Epidermal melanocyte (primary cell): Measurements from ENCODE around the gene TCF7L2.

Source experiments
- DNase-seq: peaks from one replicate; pipeline ENCODE4 v3.0.0; 2011; ENCODE audit warnings: low spot score; ENCODE audit not compliant: insufficient read length

TCF7L2 gene

DNA sequence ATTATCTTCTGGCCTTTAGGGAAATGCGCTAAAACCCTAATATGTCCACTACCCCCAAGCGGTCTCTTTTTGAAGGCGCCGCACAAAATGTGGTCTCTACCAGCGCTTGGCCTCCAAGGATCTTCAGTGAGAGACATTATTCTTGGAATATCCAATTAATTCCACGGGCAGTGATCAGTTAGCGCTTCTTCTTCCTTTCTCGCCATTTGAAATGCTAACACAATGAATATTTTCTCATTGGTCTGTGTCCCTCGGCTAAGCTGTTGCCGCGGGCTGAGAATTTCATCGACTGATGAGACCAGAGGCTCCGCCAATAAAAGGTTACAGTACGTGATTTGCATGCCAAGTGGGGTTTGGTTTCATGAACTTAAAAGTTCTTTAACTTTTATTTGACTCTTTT, 169.8 kb downstream of the TCF7L2 start:
- DNase-seq = no peak

DNA sequence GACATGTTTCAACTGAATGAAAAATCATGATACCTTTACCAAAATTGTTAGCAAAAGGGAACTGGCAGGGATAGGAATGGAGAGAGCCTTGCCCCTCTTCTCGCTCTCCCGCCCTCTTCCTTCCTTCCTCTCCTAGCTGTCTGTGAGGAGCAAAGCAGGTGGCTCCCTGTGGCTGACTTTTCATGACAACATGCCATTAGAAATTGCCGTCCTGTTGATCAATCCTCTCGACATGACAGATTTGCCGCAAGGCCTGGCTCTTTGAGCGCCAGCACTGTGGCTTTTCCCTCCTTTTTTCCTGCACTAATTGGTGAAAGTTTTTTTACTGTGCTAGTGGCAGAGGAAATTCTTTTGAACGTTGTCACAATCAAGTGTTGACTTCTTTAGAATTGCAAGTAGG, 171.1 kb downstream of the TCF7L2 start:
- DNase-seq = no peak

DNA sequence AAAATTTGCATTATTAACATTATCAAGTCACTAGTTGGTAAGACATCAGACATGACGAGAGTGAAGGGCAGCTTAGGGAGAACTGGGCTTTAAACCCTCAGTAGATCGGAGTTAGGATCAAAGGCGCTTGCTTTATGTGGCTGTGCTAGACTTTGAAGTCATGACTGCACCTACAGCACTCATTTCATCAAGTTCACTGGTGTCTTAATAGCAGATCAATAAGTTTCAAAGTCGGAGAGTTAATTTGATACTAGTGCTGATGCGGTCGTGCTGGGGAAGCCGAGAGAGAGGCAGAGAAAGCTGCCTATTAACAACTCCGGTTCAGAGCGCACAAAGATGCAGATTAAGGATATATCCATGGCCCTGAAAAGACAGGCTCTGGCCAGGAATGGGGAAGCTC, 172.9 kb downstream of the TCF7L2 start:
- DNase-seq = no peak

DNA sequence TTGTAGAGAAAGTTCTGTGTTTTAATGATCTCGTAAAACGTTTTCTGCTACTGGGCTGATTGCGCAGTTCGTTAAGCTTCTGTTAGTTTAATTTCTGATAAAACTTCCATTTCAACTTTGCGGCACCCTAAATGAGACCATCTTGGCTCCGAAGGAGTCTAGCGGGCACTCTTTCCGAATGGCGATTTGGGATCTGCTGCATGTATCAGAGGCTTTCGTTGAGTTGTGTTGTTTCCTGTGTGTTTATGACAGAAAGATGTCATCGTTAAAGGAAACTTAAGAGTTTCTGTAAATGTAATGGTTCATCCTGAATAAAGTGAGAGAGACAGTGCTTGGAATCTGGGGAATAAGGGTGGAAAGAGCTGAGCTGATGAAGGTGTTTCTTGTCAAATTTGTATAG, 174.7 kb downstream of the TCF7L2 start:
- no peak for DNase-seq

DNA sequence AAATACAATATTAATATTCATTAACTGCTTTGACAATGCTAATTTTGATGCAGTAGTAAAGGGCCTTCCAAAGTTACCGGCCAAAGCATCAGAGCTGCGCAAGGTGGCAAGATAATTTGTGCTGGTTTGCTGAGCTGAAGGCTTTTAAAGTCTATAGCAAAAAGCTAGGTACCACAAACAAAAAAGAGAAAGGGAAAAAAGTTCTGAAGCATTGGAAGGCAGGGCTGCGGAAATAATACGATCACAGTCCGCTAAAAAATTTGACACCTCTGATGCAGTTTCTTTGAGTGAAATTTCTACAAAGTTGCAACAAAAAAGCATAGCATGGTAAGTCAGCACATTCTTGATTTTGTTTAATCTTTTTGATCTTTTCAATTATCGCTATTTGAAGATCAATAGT, 175.6 kb downstream of the TCF7L2 start:
- DNase-seq = no peak

DNA sequence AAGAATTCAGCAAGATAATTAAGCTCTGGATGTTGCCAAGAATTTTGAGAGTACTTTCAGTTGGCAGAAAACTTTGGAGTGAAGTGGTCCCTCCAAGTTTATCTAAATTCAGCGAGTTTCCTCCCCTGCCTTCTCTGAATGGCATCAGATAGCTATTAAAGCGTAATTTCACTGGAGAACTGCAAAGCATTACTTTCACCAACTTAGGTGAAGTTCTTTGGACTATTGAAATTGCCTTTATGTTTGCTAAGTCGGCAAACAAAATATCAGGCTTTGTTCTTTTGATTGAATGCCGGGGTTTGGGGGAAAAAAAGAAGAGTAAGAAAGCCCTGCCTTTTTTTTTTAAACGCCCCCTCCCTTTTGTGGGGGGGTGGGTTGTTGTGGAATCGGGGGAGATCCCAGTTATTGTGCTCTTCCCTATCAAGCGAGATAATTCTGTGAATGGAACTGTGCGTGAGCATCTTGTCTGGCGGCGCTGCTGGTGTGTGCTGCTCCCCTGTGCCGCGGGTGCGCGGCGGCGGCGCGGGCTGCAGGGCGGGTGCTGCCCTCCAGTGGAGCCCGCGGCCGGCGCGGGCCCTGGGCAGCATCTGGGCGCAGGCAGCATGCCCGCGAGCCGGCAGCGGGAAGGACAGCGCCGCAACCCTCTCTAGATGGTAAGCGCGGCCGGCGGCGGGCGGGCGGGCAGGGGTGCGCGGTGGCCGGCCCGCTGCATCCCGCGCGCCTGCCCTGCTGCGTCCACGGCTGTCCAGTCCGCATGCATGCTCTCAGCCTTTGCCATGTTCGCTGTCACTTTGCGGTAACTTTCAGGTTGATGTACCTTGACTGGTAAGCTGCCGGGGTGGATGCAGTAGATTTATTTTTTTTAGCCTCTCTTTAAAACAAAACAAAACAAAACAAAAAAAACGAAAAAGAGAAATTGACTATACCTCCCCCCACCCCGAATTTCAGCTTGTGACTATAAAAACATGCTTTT, 176.5 kb downstream of the TCF7L2 start:
- peak; percentile 34 for DNase-seq

DNA sequence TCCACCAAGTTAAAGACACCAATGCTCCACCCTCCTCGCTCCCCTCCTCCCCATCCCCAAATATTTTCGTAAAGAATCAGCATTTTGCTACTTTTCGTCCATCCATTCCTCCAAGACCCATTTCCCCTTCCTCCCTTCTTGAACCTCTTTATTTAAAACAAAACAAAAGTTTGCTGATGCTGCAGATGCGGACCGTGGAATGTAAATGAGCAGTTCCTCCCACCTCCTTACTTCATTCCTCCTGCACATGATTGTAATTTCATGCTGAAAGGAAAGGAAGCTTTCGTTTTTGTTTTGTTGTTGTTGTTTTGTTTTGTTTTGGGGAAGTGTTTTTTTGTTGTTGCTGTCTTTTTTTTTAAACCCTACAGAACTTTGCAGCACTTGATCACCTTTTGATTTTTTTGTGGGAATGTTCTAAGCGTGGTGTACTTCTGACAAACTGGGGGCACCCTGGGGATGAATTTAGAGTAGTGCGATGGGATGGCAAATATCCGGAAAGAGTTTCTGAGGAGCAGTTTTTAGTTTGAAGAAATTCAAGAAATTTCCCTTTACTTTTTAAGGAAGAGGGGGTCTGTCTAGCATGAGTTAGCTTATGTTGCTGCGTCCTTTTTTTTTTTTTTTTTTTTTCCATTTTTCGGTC, 177.3 kb downstream of the TCF7L2 start:
- DNase-seq = no peak

DNA sequence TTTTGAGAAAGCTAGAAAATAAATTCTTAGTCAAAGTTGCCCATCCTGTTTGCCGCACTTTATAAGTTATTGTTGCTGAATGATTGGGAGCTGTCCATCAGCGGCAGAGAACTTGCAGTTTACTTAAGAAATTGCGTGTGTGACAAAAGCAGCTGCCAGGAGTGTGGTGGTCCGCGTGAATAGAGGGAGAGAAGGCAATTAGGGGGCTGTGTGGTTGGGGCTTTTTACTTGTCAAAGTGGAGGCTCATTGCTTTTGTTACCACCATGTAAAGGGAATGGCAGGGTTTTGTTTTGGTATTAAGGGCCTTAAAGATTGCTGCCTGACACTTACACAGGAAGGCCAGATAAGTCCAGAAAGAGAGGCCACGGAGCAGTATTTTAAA, 177.8 kb downstream of the TCF7L2 start:
- DNase-seq = no peak

DNA sequence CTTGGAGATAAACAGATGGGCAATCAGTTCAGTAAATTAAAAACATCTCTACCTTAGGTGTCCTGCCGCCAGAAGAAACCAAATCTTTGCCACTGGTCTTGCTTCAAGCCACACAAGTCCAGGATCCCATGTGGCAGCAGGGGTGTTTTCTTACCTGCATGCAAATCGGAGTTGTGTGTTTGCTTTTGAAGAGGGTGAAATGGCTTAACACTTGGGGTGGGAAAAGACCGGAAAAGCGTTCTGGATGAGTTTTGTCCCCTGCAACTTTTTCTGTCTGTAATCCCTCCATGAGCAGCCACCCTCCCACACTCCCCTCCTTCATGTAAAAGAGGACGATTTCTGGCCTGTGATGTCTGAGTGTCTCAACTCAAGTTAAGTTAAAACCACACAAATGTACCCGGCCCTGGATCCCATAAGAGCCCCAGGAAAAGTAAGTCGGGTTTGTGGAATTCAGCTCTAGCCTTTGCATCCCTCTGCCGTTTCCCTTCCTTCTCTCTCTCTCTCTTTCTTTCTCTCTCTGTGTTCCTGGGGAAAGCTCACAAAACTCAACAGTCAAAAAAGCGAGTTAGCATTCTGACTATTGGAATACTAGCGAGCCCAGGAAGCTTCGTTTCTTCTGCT, 178.5 kb downstream of the TCF7L2 start:
- DNase-seq = no peak

DNA sequence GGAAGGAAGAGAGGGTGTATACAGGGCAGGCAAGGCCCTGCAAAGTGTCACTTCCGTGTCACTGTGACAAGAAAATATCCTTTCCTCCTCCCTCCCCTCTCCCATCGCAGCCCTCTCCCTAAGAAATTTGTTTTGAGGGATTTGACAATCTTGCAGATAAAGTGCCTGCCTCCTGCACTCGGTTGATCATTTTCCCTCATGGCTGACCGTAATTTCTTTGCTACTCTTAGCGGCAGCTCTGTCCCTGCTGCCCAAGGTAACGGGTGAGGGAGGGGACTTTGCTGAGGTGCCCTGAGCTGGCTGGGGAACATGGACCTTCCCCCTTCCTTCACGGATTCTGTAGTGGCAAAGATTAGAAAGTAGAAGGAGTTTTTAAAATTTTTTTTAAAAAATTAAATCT, 179.1 kb downstream of the TCF7L2 start:
- DNase-seq = no peak

DNA sequence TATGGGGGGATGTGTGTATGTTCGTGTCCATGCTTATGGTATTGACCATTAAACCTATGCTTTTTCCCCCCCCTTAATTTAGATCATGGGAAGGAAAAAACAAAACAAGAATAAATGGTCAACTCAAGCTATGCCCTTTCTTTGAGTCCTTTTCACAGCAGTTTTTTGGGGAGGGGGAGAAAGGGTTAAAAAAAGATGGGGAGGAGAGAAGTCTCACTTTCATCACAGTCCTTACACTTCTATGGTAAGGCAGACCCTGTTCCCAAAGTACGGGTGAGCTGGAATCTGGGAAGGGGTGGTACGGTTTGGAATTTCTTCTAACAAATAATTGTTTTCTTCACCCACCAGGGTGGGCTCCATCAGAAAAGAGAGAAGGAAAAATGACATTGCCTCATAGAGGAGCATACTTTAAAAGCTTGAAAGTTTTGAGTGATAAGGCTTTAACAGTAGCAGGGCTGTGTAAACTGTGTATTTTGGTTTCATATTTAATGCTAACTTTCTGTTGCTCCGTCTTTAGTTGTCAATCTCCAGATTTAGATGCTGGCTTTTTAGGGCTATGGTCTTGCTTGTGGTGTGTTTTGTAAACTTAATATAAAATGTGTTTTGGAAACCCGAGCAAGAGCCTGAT, 180.1 kb downstream of the TCF7L2 start:
- no peak for DNase-seq

DNA sequence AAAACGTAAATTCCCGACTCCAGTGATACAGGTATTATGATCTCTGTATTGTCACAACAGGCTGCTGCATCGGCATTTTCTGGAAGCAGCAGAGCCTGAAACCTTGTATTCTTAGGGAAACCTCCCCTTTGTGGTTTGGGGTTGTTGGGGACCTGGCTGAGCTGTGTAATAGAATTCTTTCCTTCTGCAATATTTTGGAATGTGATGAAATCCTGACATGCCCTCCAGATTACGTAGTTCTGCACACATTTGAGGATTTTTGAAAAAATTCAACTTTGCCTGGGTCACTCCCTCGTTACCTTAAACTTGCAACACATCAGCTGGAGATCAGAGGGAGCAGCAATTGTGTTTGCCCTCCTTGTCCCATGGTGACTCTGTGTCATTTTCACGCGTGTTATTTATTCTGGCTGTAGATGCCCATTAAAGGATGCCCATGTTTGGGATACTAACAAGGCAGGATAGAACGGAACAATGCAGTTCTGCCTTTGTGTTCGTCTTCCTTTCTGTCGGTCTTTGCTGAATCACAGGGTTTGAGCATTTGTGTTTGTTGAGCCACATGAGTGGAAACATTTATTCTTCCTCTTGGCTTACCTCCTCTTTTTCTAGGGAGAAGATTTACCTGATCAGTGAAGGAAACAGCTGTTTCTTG, 181.7 kb downstream of the TCF7L2 start:
- no peak for DNase-seq

DNA sequence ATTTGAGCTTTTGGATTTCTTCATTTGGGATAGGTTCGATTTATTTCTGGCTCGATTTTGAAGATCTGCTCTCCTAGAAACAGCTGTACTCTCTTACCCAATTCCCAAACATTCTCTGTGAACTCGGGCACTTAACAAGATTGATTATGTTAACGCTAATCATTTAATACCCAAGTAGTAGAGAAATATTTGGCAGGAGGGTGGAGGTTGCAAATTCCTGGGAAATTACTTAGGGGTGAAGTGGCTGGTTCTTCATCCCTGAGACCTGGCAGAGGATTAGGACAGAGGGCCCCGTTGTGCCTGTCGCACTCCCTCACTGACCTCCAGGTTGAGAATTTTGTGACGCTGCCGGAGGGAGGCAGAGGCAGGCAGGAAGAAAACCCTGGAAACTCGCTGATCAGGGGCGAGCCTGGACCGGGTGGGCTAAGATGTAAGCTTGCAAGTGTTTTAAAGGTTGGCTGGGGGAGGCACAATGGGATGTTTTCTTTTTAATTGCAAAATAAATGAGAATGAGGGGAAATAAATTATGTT, 182.6 kb downstream of the TCF7L2 start:
- no peak for DNase-seq

DNA sequence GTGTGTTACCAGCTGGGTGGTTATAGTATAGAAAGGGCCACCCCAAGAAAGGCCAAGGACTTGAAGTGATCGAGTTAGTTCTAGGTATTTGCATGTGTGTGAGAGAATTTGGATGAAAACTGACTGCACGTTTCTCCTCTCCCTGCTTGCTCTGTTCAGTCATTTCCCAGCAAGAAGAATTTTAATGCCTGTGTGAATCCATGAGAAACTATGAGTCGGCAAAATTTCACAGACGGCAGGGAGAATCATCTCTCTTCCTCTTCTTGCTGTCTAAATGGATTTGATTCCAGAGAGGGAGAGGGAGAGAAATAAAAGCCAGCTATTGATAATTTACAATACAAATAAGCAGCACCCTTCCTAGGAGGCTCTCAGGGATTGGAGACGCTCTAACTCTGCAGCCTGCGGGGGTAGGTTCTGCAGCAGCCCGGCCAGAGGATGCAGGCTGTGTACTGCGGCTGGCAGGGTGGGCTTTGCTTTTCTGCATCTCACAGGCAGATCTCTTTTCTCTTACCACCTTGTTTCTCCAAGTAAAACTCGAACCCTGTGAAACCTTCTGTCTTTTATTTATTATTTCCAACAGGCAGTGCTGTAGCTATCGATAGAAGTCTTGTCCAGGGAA, 183.6 kb downstream of the TCF7L2 start:
- DNase-seq = no peak

DNA sequence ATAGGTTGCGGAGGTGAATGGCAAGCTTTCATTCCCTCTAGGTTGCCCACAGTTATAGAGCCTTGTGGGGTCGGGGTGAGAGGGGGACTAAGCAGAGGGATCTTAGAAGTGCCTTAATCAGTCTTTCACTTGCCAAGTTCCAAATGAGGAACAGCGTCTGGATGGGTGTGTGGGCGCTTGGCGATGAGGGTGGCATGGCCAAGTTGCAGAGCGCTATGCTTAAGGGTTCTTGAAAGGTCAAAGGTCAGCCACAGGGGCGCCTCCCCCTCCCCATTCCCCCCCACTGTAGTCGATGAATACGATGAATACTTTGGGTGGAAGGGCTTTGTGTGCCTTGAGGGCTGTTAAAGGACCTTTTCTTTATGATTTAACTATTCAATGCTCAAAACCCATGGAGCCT, 185.0 kb downstream of the TCF7L2 start:
- no peak for DNase-seq

DNA sequence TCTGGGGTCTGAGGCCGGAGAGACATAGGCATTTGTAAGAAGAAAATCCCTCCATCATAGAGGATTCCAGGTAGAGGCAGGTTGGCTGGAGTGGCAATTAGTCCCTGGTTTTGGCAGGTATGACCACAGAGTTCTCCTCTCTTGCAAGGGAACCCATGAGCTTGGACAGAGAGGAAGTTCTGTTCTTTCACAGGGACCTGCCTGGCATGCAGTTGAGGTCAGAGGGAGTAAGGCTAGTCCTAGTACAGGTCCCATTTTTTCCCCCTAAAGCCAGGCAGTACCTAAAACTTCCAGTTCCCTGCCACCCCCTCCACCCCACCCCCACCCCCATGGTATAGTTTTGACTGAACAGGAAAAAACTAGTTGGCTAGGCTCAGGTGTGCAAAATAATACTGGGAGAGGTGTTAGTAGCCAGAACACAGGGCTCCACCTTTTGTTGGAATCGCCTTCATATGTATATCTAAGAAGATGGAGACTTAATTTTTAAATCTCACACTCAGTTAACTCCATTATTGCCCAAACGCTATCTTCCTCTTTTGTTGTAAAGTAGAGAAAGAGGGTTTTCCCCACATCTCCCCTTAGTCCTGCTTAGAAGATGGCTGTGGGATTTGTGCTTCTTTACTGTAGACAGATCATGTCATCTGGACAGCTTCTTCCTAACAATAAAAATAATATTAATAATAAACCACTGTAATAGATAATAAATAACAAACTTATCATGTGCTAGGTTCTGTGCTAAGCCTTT, 188.1 kb downstream of the TCF7L2 start:
- no peak for DNase-seq

DNA sequence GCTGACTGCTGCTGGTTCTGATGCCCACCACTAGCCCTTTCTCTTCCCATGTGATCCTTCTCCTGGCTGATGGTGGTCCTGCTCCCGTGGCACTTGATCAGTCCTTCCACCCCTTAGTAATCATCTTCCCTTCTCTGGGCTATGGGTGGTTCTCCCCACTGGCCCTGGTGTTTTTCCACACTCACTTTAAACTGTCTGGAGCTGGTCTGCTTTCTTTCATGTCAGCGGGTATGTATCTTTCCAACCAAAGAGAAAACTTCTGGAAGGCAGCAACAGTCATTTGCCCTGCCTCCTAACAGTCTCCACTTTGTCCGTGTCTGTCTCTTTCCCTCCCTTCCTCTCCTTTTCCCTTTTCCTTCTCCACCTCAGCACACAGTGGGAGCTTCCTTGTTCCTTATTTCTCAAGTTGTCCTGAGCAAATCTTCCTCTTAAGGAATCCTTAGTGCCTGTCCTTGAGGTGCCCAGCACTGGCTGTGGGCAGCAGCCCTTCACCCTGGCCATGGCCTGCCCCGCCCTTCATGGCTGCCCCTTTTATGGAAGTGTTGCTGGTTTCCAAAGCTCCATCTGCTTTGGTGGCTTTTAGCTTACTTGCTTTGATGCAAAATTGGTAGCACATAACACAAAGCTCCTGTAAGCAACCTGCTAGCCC, 189.0 kb downstream of the TCF7L2 start:
- no peak for DNase-seq

DNA sequence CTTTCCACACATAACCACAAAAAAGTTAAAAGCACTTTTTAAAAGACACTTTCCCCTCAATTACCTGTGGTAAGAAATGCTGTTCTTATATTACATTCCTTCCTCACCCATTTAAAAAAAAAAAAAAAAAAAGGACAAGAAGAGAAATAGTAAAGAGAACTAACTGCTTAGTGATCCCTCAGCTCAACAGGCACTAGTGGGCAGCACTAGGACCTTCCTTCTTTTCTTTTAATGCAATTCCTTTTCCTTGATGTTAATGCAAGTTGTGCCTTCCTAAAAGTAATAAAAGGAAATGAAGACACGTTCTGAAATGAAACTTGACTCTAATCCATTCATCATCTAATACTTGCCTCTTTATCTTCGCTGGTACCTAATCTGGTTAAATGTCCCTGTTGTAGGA, 189.7 kb downstream of the TCF7L2 start:
- no peak for DNase-seq
